SK-N-SH (cell line): ENCODE measurements around the gene GPLD1.

Experiments used
- FOXJ3 ChIP-seq: sonication (generic); formaldehyde crosslinking; IDR thresholded peaks from 2 replicates; pipeline ENCODE4 v1.5.1; 2020; ENCODE audit warnings: mild to moderate bottlenecking, missing genetic modification reagents
- FOXM1 ChIP-seq: IDR thresholded peaks from 2 replicates; pipeline ENCODE4 v1.4.0; 2012; ENCODE audit warnings: low read depth, mild to moderate bottlenecking
- NFIC ChIP-seq: IDR thresholded peaks from 2 replicates; pipeline ENCODE4 v1.4.0; 2012; ENCODE audit warnings: borderline replicate concordance
- YY1 ChIP-seq: IDR thresholded peaks from 2 replicates; pipeline ENCODE4 v1.4.0; 2012; ENCODE audit warnings: low read depth, mild to moderate bottlenecking
- TF ChIP-seq, protein P1 (sequence below): fragments of 200-600 bp; sonication (generic); IDR thresholded peaks from 2 replicates; pipeline ENCODE4 v1.6.1; 2017; ENCODE audit warnings: antibody characterized with exemption, mild to moderate bottlenecking, moderate library complexity
- TF ChIP-seq, protein P2 (sequence below): IDR thresholded peaks from 2 replicates; pipeline ENCODE4 v1.4.0; 2012; ENCODE audit warnings: low read depth

DNA sequence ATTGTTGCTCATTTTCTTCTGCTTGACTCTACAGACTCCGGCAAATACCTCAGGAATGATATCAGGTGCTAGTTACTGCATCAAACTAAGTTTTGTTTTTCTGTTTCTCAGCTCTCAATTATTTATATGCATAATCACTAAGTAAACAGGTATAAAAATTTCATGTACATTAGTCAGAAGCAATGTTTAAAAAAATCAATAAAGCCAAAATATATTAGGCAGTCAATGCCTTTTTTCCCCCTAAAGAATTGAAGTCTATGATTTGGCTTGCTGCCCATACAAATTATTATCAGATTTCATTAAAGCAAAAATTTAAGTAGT lies 107.2 kb downstream of the GPLD1 start:
- TF ChIP-seq, protein P1, sequence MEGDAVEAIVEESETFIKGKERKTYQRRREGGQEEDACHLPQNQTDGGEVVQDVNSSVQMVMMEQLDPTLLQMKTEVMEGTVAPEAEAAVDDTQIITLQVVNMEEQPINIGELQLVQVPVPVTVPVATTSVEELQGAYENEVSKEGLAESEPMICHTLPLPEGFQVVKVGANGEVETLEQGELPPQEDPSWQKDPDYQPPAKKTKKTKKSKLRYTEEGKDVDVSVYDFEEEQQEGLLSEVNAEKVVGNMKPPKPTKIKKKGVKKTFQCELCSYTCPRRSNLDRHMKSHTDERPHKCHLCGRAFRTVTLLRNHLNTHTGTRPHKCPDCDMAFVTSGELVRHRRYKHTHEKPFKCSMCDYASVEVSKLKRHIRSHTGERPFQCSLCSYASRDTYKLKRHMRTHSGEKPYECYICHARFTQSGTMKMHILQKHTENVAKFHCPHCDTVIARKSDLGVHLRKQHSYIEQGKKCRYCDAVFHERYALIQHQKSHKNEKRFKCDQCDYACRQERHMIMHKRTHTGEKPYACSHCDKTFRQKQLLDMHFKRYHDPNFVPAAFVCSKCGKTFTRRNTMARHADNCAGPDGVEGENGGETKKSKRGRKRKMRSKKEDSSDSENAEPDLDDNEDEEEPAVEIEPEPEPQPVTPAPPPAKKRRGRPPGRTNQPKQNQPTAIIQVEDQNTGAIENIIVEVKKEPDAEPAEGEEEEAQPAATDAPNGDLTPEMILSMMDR: no peak
- TF ChIP-seq FOXJ3 (CRISPR knock-in tag) (no peak), NFIC (no peak), FOXM1 (no peak), YY1 (no peak)
- TF ChIP-seq, protein P2, sequence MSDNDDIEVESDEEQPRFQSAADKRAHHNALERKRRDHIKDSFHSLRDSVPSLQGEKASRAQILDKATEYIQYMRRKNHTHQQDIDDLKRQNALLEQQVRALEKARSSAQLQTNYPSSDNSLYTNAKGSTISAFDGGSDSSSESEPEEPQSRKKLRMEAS: no peak
